ENCODE results near the gene JARID2. TPM values are rescaled to one million over a fixed set of nuclear protein-coding genes. Genes with fewer than 3 reads are reported as not detected.

Gene JARID2
- total RNA-seq, 8 experiments from 2014 or later: 11.8 to 39.9 (median 30.7) TPM

DNA sequence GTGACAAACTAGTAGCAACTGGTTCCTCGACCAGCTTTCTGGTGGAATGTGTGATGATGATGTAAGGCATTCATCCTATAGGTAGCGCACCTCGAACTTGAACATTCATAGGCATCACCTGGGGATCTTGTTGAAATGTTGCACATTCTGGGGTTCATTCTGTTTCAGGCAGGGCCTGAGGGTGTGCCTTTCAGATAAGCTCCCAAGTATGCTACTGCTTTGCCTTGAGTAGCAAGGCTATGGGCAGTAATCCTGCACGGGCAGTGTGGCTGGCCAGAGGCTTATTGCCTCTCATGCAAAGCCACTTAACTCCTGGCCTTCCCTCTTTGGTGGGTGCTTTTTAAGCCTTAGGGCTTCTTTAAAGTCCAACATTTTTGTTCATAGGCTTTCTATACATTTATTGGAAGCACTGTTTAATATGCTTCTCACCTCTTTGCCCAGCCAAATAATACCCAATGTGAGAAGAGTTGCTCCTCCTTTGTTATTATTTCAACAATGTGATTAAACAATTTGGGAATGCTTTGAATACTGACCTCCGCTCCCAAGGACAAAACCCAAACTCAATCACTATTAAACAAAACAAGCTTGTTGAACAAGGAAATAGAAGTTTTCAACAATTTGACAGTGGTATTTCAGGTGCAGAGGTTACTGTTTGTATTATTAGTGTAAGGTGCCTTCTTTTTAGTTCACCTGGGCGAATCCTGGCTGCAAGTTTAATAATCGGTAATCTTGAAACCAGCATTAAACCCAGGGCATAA lies 57.5 kb downstream of the JARID2 start:
- Histone ChIP-seq H3K27ac (no peak overlapping the region), H3K4me1 (replicated peaks in 1 of 2) (peaks cover 34 to 39% of the 10 kb centered on the region in 2 donors), H3K4me3 (no peak overlapping the region)
- WGBS, 10 experiments: 80 to 100% (median 89%) methylated on average over 1 to 7 of the region's 7 CpGs; no CpG with 5 or more reads in 1 of the 10 experiments
- ATAC-seq (replicated peaks in 6 of 8): no peak
- in situ Hi-C loops (cut with MboI; ENCODE audit: low pct_unique_long_range_greater_than_20kb in 2 of 9, low sequenced_read_pairs in 9 of 9, unreplicated experiment in 9 of 9): no loop called here

GRCh38 chr6:15303920-15304291 lies 58.0 kb downstream of the JARID2 start:
- in situ Hi-C loops (cut with MboI; ENCODE audit: low pct_unique_long_range_greater_than_20kb in 2 of 9, low sequenced_read_pairs in 9 of 9, unreplicated experiment in 9 of 9): no loop called here
- ATAC-seq (replicated peaks in 6 of 8): no peak
- WGBS, 10 experiments: 60 to 100% (median 88%) methylated on average over 1 to 4 of the region's 6 CpGs; no CpG with 5 or more reads in 6 of the 10 experiments
- H3K27ac ChIP-seq: no peak overlapping the region
- peaks cover 39% of the 10 kb centered on the region in 2 donors for H3K4me1 ChIP-seq (replicated peaks in 1 of 2)
- no peak overlapping the region for H3K4me3 ChIP-seq

DNA sequence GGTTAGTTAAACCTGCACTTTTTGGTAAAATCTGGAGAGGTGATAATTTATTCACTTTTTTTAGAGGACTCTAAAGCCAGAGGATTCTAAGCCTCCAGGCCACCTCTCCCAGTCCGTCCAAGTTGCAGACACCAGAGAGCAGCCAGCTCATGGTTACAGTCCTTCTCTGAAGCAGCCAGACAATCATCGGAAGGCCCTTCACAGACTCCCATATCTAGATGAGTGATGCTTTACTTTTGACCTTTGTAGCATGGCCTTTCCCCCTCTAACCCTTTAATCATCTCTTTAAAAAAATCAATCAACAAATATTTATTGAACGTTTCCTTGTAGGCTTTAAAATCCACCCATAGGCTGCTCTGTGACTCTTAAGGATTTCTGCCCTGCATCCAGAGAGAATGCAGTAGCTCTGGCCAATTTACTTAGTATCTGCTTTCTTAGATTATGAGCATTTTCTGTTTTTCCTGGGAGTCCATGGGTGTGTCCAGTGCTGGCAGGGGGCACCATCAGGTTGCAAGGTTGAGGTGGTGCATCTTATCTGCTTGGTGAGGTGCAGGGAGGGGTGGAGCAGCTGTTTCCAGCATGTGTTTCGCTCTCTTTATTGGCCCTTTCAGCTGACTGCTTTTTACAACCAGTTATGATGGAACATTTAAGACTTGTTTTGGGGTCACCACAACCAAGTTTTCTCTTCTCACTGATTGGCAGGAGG lies 58.6 kb downstream of the JARID2 start:
- in situ Hi-C loops (cut with MboI; ENCODE audit: low pct_unique_long_range_greater_than_20kb in 2 of 9, low sequenced_read_pairs in 9 of 9, unreplicated experiment in 9 of 9): no loop called here
- H3K27ac ChIP-seq: no peak overlapping the region
- WGBS, 10 experiments: 17 to 93% (median 51%) methylated on average over 1 to 3 of the region's 4 CpGs; no CpG with 5 or more reads in 4 of the 10 experiments
- no peak overlapping the region for H3K4me3 ChIP-seq
- H3K4me1 ChIP-seq (replicated peaks in 1 of 2): peaks cover 39 to 43% of the 10 kb centered on the region in 2 donors
- ATAC-seq (replicated peaks in 6 of 8): peak in 4 of 8 experiments; percentile 21 to 49 (median 34)

GRCh38 chr6:15305496-15305895 lies 59.6 kb downstream of the JARID2 start:
- H3K27ac ChIP-seq: no peak overlapping the region
- H3K4me1 ChIP-seq (replicated peaks in 1 of 2): peaks cover 39 to 46% of the 10 kb centered on the region in 2 donors
- no peak overlapping the region for H3K4me3 ChIP-seq
- in situ Hi-C loops (cut with MboI; ENCODE audit: low pct_unique_long_range_greater_than_20kb in 2 of 9, low sequenced_read_pairs in 9 of 9, unreplicated experiment in 9 of 9): no loop called here
- no peak for ATAC-seq (replicated peaks in 6 of 8)

DNA sequence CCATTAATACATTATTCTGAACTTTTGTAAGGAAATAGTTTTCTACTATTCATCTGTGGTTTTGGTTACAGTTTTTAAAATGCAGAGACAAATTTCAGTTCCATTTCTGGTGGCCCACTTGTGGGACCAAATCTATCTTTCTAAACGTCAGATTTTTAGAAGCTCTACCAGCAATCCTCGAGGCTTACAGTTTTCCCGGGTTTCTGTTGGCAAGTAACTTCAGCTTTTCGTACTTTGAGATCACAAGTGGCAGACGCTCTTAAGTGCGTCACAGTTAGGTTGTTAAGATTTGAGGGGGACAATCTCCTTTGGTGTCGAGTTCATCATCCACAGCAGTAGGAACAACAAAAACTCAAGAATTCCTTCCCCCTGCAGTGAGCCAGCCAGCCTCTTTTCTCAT lies 60.0 kb downstream of the JARID2 start:
- Histone ChIP-seq H3K4me3 (no peak overlapping the region), H3K4me1 (replicated peaks in 1 of 2) (peaks cover 40 to 46% of the 10 kb centered on the region in 2 donors), H3K27ac (no peak overlapping the region)
- WGBS, 10 experiments: 29 to 96% (median 86%) methylated on average over 3 to 7 of the region's 7 CpGs
- ATAC-seq (replicated peaks in 6 of 8): no peak
- in situ Hi-C loops (cut with MboI; ENCODE audit: low pct_unique_long_range_greater_than_20kb in 2 of 9, low sequenced_read_pairs in 9 of 9, unreplicated experiment in 9 of 9): no loop called here

GRCh38 chr6:15308435-15309213 lies 62.8 kb downstream of the JARID2 start:
- no peak overlapping the region for H3K4me3 ChIP-seq
- peaks cover 39 to 48% of the 10 kb centered on the region in 2 donors for H3K4me1 ChIP-seq (replicated peaks in 1 of 2)
- no peak for ATAC-seq (replicated peaks in 6 of 8)
- no peak overlapping the region for H3K27ac ChIP-seq
- WGBS, 10 experiments: 20 to 95% (median 71%) methylated on average over 1 to 5 of the region's 5 CpGs; no CpG with 5 or more reads in 1 of the 10 experiments
- in situ Hi-C loops (cut with MboI; ENCODE audit: low pct_unique_long_range_greater_than_20kb in 2 of 9, low sequenced_read_pairs in 9 of 9, unreplicated experiment in 9 of 9): no loop called here

GRCh38 chr6:15309611-15310283 lies 63.9 kb downstream of the JARID2 start:
- whole genome bisulfite sequencing, 10 experiments: 80 to 100% (median 93%) methylated on average over 1 to 3 of the region's 3 CpGs; no CpG with 5 or more reads in 1 of the 10 experiments
- no peak overlapping the region for H3K4me3 ChIP-seq
- in situ Hi-C loops (cut with MboI; ENCODE audit: low pct_unique_long_range_greater_than_20kb in 2 of 9, low sequenced_read_pairs in 9 of 9, unreplicated experiment in 9 of 9): no loop called here
- H3K27ac ChIP-seq: no peak overlapping the region
- peaks cover 28 to 39% of the 10 kb centered on the region in 2 donors for H3K4me1 ChIP-seq (replicated peaks in 1 of 2)
- no peak for ATAC-seq (replicated peaks in 6 of 8)

- WGBS, 10 experiments: 17 to 100% (median 94%) methylated on average over 1 to 7 of the region's 7 CpGs; no CpG with 5 or more reads in 1 of the 10 experiments
- Histone ChIP-seq H3K27ac (no peak overlapping the region), H3K4me1 (replicated peaks in 1 of 2) (peaks cover 19 to 32% of the 10 kb centered on the region in 2 donors), H3K4me3 (no peak overlapping the region)
- ATAC-seq (replicated peaks in 6 of 8): no peak
- in situ Hi-C loops (cut with MboI; ENCODE audit: low pct_unique_long_range_greater_than_20kb in 2 of 9, low sequenced_read_pairs in 9 of 9, unreplicated experiment in 9 of 9): no loop called here
These were observed 64.8 kb downstream of the JARID2 start for GRCh38 chr6:15310680-15311079.

GRCh38 chr6:15312500-15312899 lies 66.6 kb downstream of the JARID2 start:
- Histone ChIP-seq H3K4me1 (replicated peaks in 1 of 2) (peaks cover 17 to 32% of the 10 kb centered on the region in 2 donors), H3K27ac (peak overlapping the region in 1 of 2 donors; percentile 20), H3K4me3 (no peak overlapping the region)
- in situ Hi-C loops (cut with MboI; ENCODE audit: low pct_unique_long_range_greater_than_20kb in 2 of 9, low sequenced_read_pairs in 9 of 9, unreplicated experiment in 9 of 9): no loop called here
- ATAC-seq (replicated peaks in 6 of 8): peak in 1 of 8 experiments; percentile 15
- 50 to 97% (median 75%) methylated on average over 1 to 3 of the region's 3 CpGs; no CpG with 5 or more reads in 3 of the 10 experiments for WGBS, 10 experiments

DNA sequence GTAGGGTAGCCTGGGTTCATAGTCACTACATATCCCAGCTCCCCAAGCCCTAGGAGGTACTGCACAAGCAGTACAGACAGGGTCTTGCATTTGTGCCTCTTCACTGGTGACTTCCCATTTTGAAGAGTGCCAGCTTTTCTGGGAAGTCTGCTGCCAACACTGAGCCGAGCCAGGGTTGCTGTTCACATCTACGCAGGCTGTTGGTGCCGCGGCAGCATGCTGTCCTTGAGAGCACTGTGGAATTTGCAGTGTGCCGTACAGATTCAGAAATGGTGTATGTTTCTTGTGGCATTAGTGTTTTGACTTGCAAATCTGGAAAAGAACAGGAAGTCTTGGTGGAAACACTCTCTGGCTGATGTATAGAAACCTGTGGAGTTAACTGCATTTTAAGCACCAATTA lies 67.5 kb downstream of the JARID2 start:
- H3K4me3 ChIP-seq: no peak overlapping the region

DNA sequence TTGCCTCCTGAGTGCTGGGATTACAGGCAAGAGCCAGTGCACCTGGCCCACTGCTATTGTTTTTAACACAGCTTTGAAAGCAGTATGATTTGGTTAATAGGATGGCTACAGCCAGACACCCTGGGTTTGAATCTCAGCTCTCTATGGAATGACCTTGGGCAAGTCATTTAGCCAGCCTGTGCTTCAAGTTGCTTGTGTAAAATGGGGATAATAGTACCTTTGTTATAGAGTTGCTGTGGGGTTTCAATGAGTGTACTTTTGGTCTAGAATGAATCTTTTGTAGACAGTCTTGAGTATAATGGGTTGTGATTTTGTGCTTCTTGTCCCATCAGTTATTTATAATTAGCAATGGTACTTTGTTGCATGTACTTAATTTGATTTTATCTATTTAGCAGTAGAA lies 70.9 kb downstream of the JARID2 start:
- Histone ChIP-seq H3K27ac (no peak overlapping the region), H3K4me1 (replicated peaks in 1 of 2) (peaks cover 16 to 17% of the 10 kb centered on the region in 2 donors), H3K4me3 (no peak overlapping the region)
- in situ Hi-C loops (cut with MboI; ENCODE audit: low pct_unique_long_range_greater_than_20kb in 2 of 9, low sequenced_read_pairs in 9 of 9, unreplicated experiment in 9 of 9): no loop called here
- ATAC-seq (replicated peaks in 6 of 8): no peak

More for the DNA sequence above, 67.5 kb downstream of the JARID2 start:
- H3K27ac ChIP-seq: no peak overlapping the region
- peak in 3 of 8 experiments; percentile 25 to 67 (median 58) for ATAC-seq (replicated peaks in 6 of 8)
- WGBS, 10 experiments: 51 to 100% (median 86%) methylated on average over 1 to 4 of the region's 5 CpGs; no CpG with 5 or more reads in 3 of the 10 experiments
- peaks cover 15 to 27% of the 10 kb centered on the region in 2 donors for H3K4me1 ChIP-seq (replicated peaks in 1 of 2)
- in situ Hi-C loops (cut with MboI; ENCODE audit: low pct_unique_long_range_greater_than_20kb in 2 of 9, low sequenced_read_pairs in 9 of 9, unreplicated experiment in 9 of 9): no loop called here

DNA sequence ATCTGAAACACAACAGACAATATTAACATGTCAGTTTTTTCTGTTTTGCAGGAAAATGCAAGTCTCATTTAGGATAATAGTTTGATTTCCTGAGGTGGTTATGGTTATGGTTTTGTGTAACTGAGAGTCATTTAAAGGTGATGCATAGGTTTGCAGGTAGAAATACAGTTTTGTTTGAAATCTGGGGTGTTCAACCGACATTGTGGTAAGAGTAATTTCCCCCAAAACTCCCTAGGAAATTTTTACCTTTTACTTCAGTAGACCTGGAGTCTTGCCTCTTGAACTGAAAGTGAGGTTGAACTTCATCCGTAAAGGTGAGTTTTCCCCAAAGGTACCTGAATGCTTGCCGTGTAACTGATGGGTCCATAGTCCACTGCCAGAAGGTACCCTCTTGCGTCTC lies 71.4 kb downstream of the JARID2 start:
- H3K4me1 ChIP-seq (replicated peaks in 1 of 2): peaks cover 15 to 16% of the 10 kb centered on the region in 2 donors
- ATAC-seq (replicated peaks in 6 of 8): no peak
- 91 to 100% (median 94%) methylated on average over 1 to 4 of the region's 4 CpGs; no CpG with 5 or more reads in 3 of the 10 experiments for WGBS, 10 experiments
- in situ Hi-C loops (cut with MboI; ENCODE audit: low pct_unique_long_range_greater_than_20kb in 2 of 9, low sequenced_read_pairs in 9 of 9, unreplicated experiment in 9 of 9): no loop called here
- no peak overlapping the region for H3K27ac ChIP-seq
- H3K4me3 ChIP-seq: no peak overlapping the region
